HepG2 (cell line): Measurements from ENCODE around the gene CAMSAP2. TPM values are rescaled to one million over a fixed set of nuclear protein-coding genes. Genes with fewer than 3 reads are reported as not detected.

Experiments
- ATAC-seq: fragments of 200-7000 bp; cut with Tn5 transposase; 3 replicates; pipeline ENCODE4 v1.9.1; 2020; ENCODE audit warnings: mild to moderate bottlenecking, moderate library complexity
- BruUV-seq: library from RNA; stranded (reverse); fragments of 400-500 nt; replicated peaks from 2 replicates; lab custom pipeline; 2021; lab: Mats Ljungman, UMichigan
- CTCF ChIA-PET: fragments of 300-600 bp; formaldehyde crosslinking; extraction: SDS; loops from one replicate; lab custom pipeline; 2021; ENCODE audit warnings: low total read pairs, inconsistent platforms, low intra/inter-chr PET ratio; lab: Yijun Ruan, JAX
- POLR2A ChIA-PET: fragments of 350-600 bp; sonication (Branson Sonifier 250); formaldehyde crosslinking; loops from one replicate; lab custom pipeline; 2020; ENCODE audit warnings: antibody characterized with exemption, inconsistent platforms; lab: Yijun Ruan, JAX
- DNase-seq: peaks from one replicate; pipeline ENCODE4 v3.0.0-alpha.2; 2015; ENCODE audit warnings: low spot score
- FAIRE-seq: peaks from 3 replicates; lab custom pipeline; 2011; peaks lifted over from hg19 to GRCh38; lab: Jason Lieb, UNC
- H2AFZ ChIP-seq: one replicate; pipeline ENCODE4 v1.6.1; 2011; ENCODE audit warnings: low read length, inconsistent platforms
- H3K27ac ChIP-seq: fragments of 300-600 bp; 3 replicates; pipeline ENCODE4 v1.8.0; 2011; ENCODE audit warnings: mixed run types, mild to moderate bottlenecking, mixed read lengths, low read length, inconsistent platforms; ENCODE audit not compliant: insufficient read depth; ENCODE audit errors: extremely low read length
- H3K27me3 ChIP-seq, 2 experiments: fragments of 200-600 bp in 1 of 2; 2 replicates in 1 of 2; 3 replicates in 1 of 2; pipeline versions ENCODE4 v1.6.0 to v1.8.0; 2011; ENCODE audit warnings: low read length in 2 of 2, mild to moderate bottlenecking in 2 of 2, moderate library complexity in 2 of 2, inconsistent platforms in 1 of 2; ENCODE audit not compliant: insufficient read depth in 2 of 2, control insufficient read depth in 1 of 2
- H3K36me3 ChIP-seq, 2 experiments: fragments of 200-600 bp in 1 of 2; replicated peaks in 1 of 2; 2 replicates in 1 of 2; 3 replicates in 1 of 2; pipeline versions ENCODE4 v1.5.1 to v1.8.0; 2011; ENCODE audit warnings: low read length in 2 of 2, inconsistent platforms in 1 of 2; ENCODE audit not compliant: insufficient read depth in 2 of 2, control insufficient read depth in 1 of 2
- H3K4me1 ChIP-seq: 2 replicates; pipeline ENCODE4 v1.5.1; 2012; ENCODE audit warnings: low read length, inconsistent platforms; ENCODE audit not compliant: insufficient read depth
- H3K4me2 ChIP-seq: 2 replicates; pipeline ENCODE4 v1.6.0; 2011; ENCODE audit warnings: low read depth, low read length, inconsistent platforms
- H3K4me3 ChIP-seq, 3 experiments: fragments of 200-600 bp in 1 of 3; sonication (generic), shearing (Covaris generic) in 1 of 3; replicated peaks in 1 of 3; 2 replicates each; pipeline ENCODE4 v1.5.1; 2011 to 2016; ENCODE audit warnings: low read length in 3 of 3, inconsistent platforms in 2 of 3, low read depth in 2 of 3, mild to moderate bottlenecking in 2 of 3, control low read depth in 1 of 3, mixed read lengths in 1 of 3; ENCODE audit not compliant: insufficient read depth in 1 of 3
- H3K79me2 ChIP-seq: one replicate; pipeline ENCODE4 v1.6.1; 2011; ENCODE audit warnings: low read length, inconsistent platforms; ENCODE audit not compliant: insufficient read depth
- H3K9ac ChIP-seq: 2 replicates; pipeline ENCODE4 v1.6.0; 2011; ENCODE audit warnings: mild to moderate bottlenecking, low read depth, low read length, inconsistent platforms; ENCODE audit not compliant: insufficient read depth
- H3K9me3 ChIP-seq: 2 replicates; pipeline ENCODE4 v1.5.1; 2012; ENCODE audit warnings: mild to moderate bottlenecking, low read length
- H4K20me1 ChIP-seq: 2 replicates; pipeline ENCODE4 v1.6.0; 2011; ENCODE audit warnings: inconsistent platforms, mild to moderate bottlenecking, low read length, moderate library complexity; ENCODE audit not compliant: insufficient read depth
- HMG20B ChIP-seq: conservative IDR thresholded peaks from 2 replicates; pipeline ENCODE4 v1.6.1; 2016; ENCODE audit warnings: missing genetic modification reagents, missing compliant biosample characterization
- IKZF1 ChIP-seq: fragments of 450-650 bp; IDR thresholded peaks from 2 replicates; pipeline ENCODE4 v1.7.1; 2016
- KLF12 ChIP-seq: sonication (generic); formaldehyde crosslinking; IDR thresholded peaks from 2 replicates; pipeline ENCODE4 v1.4.0; 2020; ENCODE audit warnings: missing genetic modification reagents, borderline replicate concordance
- SMYD3 ChIP-seq: sonication (generic); formaldehyde crosslinking; IDR thresholded peaks from 2 replicates; pipeline ENCODE4 v1.8.1; 2023; ENCODE audit warnings: mild to moderate bottlenecking, missing genetic modification reagents
- TMF1 ChIP-seq: sonication (generic); formaldehyde crosslinking; IDR thresholded peaks from 2 replicates; pipeline ENCODE4 v1.8.1; 2022; ENCODE audit warnings: low read depth, missing genetic modification reagents
- ZMYM2 ChIP-seq: sonication (generic); formaldehyde crosslinking; IDR thresholded peaks from 2 replicates; pipeline ENCODE4 v1.8.0; 2022; ENCODE audit warnings: mild to moderate bottlenecking, missing genetic modification reagents
- ZNF235 ChIP-seq: sonication (generic); formaldehyde crosslinking; IDR thresholded peaks from 2 replicates; pipeline ENCODE4 v1.8.1; 2023; ENCODE audit warnings: mild to moderate bottlenecking, missing genetic modification reagents, borderline replicate concordance
- ZNF674 ChIP-seq: sonication (generic); formaldehyde crosslinking; IDR thresholded peaks from 2 replicates; pipeline ENCODE4 v1.5.0; 2020; ENCODE audit warnings: low read depth, mild to moderate bottlenecking, missing genetic modification reagents
- ZNF841 ChIP-seq: sonication (generic); formaldehyde crosslinking; IDR thresholded peaks from 2 replicates; pipeline ENCODE4 v1.8.1; 2023; ENCODE audit warnings: missing genetic modification reagents, borderline replicate concordance
- WGBS: methylation state at CpG from one replicate; pipeline ENCODE4 v1.1.6; 2017; ENCODE audit warnings: low lambda C conversion rate; 5-methylcytosine and 5-hydroxymethylcytosine counted together
- in situ Hi-C: cut with HindIII; loops from 2 replicates; pipeline ENCODE4 v1.10.0; 2017; ENCODE audit warnings: low pct_unique_long_range_greater_than_20kb; ENCODE audit not compliant: extremely low pct_ligation_motif_present
- intact Hi-C: fragments of 100-400 bp; cut with micrococcal nuclease; formaldehyde crosslinking; loops from one replicate; pipeline ENCODE4 v1.10.0; 2022; ENCODE audit not compliant: unreplicated experiment
- polyA plus RNA-seq, 8 experiments: library from polyadenylated mRNA; depleted of rRNA in 3 of 8; stranded (reverse) in 7 of 8; unstranded in 1 of 8; fragments of >200 nt; fragmentation: Illumina TruSeq in 4 of 8; extraction: Trizol in 4 of 8; gene quantifications; 2 replicates each; pipeline versions ENCODE4 v1.2.1 to v1.2.3, GENCODE V29; 2011 to 2016; ENCODE audit warnings: low read depth in 4 of 8, missing spikeins in 1 of 8, mixed read lengths in 1 of 8; ENCODE audit not compliant: insufficient read depth in 1 of 8
- total RNA-seq, 5 experiments: library from RNA; depleted of rRNA; stranded (reverse); fragments of >200 nt; fragmentation: Illumina TruSeq; extraction: Trizol; gene quantifications; 2 replicates each; pipeline ENCODE4 v1.2.3, GENCODE V29; 2016; ENCODE audit warnings: low read depth in 1 of 5
- TF ChIP-seq, protein P1 (sequence below): IDR thresholded peaks from 2 replicates; pipeline ENCODE4 v1.6.1; 2016; ENCODE audit warnings: missing compliant biosample characterization, missing genetic modification reagents, borderline replicate concordance
- TF ChIP-seq, protein P2 (sequence below): sonication (generic); formaldehyde crosslinking; IDR thresholded peaks from 2 replicates; pipeline ENCODE4 v1.5.0; 2020; ENCODE audit warnings: missing genetic modification reagents

The CAMSAP2 gene
- total and polyA plus RNA-seq, 2 of the 13 experiments (the other 11 are each of a cell fraction or from before 2014, with no cell fraction given) = 3.4 to 8.2 TPM

DNA sequence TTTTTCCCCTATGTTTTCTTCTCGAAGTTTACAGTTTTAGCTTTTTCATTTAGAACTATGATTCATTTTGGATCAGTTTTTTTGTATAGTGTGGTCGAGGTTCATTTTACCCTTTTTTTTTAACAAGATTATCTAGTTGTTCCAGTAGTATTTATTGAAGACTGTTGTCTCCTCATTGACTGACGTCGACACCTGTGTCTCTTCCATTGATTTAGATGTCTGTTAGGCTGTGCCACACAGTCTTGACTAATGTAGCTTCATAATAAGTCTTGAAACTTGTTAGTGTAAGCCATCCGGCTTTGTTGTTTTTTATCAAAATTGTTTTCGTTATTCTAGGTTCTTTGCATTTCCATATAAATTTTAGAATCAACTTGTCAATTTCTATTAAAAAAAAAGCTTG, 45.2 kb downstream of the CAMSAP2 start:
- Histone ChIP-seq H3K4me1 (0 out of 2 replicates have a peak, but pooled peaks cover 1% of the 10 kb centered on the region), H3K9ac (no peak overlapping the region), H3K4me2 (no peak overlapping the region), H3K9me3 (no peaks in the 10 kb centered on the region), H3K36me3 (0 out of 5 replicates have a peak, but pooled peaks cover 1 to 12% of the 10 kb centered on the region in 2 experiments), H3K79me2 (peaks cover 2% of the 10 kb centered on the region), H3K27ac (no peak overlapping the region), H4K20me1 (no peaks in the 10 kb centered on the region), H3K4me3 (no peak overlapping the region), H3K27me3 (no peaks in the 10 kb centered on the region), H2AFZ (no peak overlapping the region)
- 94% methylated on average over 6 of the region's 6 CpGs for WGBS
- intact Hi-C loops = no loop called here
- FAIRE-seq (no peak), ATAC-seq (no peak), DNase-seq (no peak)
- ChIA-PET CTCF (no interaction called here), POLR2A (no interaction called here)
- BruUV-seq = no TSS peak
- TF ChIP-seq IKZF1 (no peak), SMYD3 (CRISPR knock-in tag) (no peak), ZNF674 (CRISPR knock-in tag) (no peak), TMF1 (no peak)
- TF ChIP-seq, protein P1, sequence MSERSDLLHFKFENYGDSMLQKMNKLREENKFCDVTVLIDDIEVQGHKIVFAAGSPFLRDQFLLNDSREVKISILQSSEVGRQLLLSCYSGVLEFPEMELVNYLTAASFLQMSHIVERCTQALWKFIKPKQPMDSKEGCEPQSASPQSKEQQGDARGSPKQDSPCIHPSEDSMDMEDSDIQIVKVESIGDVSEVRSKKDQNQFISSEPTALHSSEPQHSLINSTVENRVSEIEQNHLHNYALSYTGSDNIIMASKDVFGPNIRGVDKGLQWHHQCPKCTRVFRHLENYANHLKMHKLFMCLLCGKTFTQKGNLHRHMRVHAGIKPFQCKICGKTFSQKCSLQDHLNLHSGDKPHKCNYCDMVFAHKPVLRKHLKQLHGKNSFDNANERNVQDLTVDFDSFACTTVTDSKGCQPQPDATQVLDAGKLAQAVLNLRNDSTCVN (CRISPR knock-in tag) = no peak
- in situ Hi-C loops = no loop called here

DNA sequence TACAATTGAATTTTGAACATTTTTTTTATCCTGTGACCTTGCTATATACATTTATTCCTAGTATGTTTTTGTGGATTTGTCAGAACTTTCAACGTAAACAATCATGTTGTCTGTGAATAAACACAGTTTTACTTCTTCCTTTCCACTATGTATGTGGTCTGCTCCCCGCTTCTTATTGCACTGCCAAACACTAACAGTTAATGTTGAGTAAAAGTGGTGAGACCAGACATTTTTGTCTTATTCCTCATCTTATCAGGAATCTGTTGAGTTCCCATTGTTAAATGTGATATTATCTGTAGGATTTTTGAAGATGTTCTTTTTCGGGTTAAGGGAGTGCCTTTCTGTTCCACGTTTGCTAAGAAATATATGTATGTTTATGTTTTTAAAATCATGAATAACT, 45.9 kb downstream of the CAMSAP2 start:
- no peaks in the 10 kb centered on the region for H3K27me3 ChIP-seq
- 98% methylated on average over 4 of the region's 4 CpGs for WGBS
- DNase-seq (no peak), FAIRE-seq (no peak), ATAC-seq (no peak)
- no TSS peak for BruUV-seq
- H2AFZ ChIP-seq = no peak overlapping the region
- no peak overlapping the region for H3K4me2 ChIP-seq
- CTCF ChIA-PET = no interaction called here
- 0 out of 2 replicates have a peak, but pooled peaks cover 7% of the 10 kb centered on the region for H3K4me1 ChIP-seq
- H4K20me1 ChIP-seq = no peaks in the 10 kb centered on the region
- in situ Hi-C loops (no loop called here), intact Hi-C loops (no loop called here)
- H3K9ac ChIP-seq = no peak overlapping the region
- no peak overlapping the region for H3K4me3 ChIP-seq
- POLR2A ChIA-PET = no interaction called here
- no peaks in the 10 kb centered on the region for H3K9me3 ChIP-seq
- H3K36me3 ChIP-seq = 0 out of 5 replicates have a peak, but pooled peaks cover 1 to 12% of the 10 kb centered on the region in 2 experiments
- H3K79me2 ChIP-seq = peaks cover 2% of the 10 kb centered on the region
- H3K27ac ChIP-seq = no peak overlapping the region
- no peak for TF ChIP-seq HMG20B (CRISPR knock-in tag)
- no peak for TF ChIP-seq ZNF235 (CRISPR knock-in tag)
- TF ChIP-seq, protein P2, sequence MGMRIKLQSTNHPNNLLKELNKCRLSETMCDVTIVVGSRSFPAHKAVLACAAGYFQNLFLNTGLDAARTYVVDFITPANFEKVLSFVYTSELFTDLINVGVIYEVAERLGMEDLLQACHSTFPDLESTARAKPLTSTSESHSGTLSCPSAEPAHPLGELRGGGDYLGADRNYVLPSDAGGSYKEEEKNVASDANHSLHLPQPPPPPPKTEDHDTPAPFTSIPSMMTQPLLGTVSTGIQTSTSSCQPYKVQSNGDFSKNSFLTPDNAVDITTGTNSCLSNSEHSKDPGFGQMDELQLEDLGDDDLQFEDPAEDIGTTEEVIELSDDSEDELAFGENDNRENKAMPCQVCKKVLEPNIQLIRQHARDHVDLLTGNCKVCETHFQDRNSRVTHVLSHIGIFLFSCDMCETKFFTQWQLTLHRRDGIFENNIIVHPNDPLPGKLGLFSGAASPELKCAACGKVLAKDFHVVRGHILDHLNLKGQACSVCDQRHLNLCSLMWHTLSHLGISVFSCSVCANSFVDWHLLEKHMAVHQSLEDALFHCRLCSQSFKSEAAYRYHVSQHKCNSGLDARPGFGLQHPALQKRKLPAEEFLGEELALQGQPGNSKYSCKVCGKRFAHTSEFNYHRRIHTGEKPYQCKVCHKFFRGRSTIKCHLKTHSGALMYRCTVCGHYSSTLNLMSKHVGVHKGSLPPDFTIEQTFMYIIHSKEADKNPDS = no peak
- no peak for TF ChIP-seq KLF12 (CRISPR knock-in tag)
- no peak for TF ChIP-seq ZMYM2
- no peak for TF ChIP-seq ZNF841 (CRISPR knock-in tag)
